Activated CD8-positive, alpha-beta memory T cell treated with anti-CD3 and anti-CD28 coated beads, Interleukin-2, amount 10 ng/mL, durations not matched to agents 7 days and 5 days (primary cell): ENCODE results near the gene ITPR2. TPM values are rescaled to one million over a fixed set of nuclear protein-coding genes. Genes with fewer than 3 reads are reported as not detected.
"Not testable (repeated sequence)": the region's sequence is repeated elsewhere in the genome, so short reads cannot be mapped to it uniquely, and the experiment has no call there.

Experiments
- ATAC-seq: fragments of 150-1000 bp; cut with Tn5 transposase; one replicate; pipeline ENCODE4 v1.10.0; 2021; ENCODE audit warnings: moderate library complexity
- CTCF ChIA-PET: fragments of 350-600 bp; sonication (Branson Sonifier 250); formaldehyde crosslinking; loops from one replicate; lab custom pipeline; 2021; ENCODE audit warnings: antibody characterized with exemption; lab: Charles Lee
- DNase-seq: peaks from one replicate; pipeline ENCODE4 v3.0.0-alpha.2; 2020
- H3K27ac Mint-ChIP-seq: one replicate; pipeline ENCODE4 v1.8.0; 2021; ENCODE audit warnings: mild to moderate bottlenecking, mixed read lengths
- H3K27me3 Mint-ChIP-seq: one replicate; pipeline ENCODE4 v1.8.0; 2021; ENCODE audit warnings: mixed read lengths
- H3K36me3 Mint-ChIP-seq: one replicate; pipeline ENCODE4 v1.8.0; 2021; ENCODE audit warnings: mild to moderate bottlenecking, mixed read lengths
- H3K4me1 Mint-ChIP-seq: one replicate; pipeline ENCODE4 v1.8.0; 2021; ENCODE audit warnings: mixed read lengths
- H3K4me3 Mint-ChIP-seq: one replicate; pipeline ENCODE4 v1.8.0; 2021; ENCODE audit warnings: mild to moderate bottlenecking, moderate library complexity, mixed read lengths
- H3K9me3 Mint-ChIP-seq: one replicate; pipeline ENCODE4 v1.8.0; 2022; ENCODE audit warnings: low read depth, mixed read lengths
- total RNA-seq, 2 experiments: library from RNA; stranded (reverse); gene quantifications; one replicate each; pipeline ENCODE4 v1.2.3, GENCODE V29; 2021

The ITPR2 gene
- total RNA-seq, 2 experiments from 2014 or later: 31.1 to 37.7 TPM

DNA sequence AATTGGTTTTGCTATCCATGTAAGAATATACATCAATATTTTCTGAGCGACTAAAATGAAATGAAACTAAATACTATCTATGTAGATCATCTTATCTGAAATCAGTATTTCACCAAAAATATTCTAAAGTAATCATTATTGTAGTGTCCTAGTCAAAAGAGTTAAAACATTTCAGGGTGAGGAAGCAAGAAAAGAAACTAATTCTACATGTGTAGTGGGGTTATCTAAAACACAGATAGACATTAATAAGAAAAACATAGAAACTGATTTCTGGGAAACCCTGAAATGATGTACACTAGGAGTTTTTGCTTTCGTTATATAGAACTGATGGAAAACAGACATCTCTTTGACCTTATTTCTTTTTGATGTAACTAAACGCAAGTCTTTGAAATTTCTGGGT, 379.7 kb downstream of the ITPR2 start:
- Mint-ChIP-seq H3K27ac (no peak overlapping the region), H3K9me3 (no peaks in the 10 kb centered on the region), H3K4me3 (no peak overlapping the region), H3K4me1 (peaks cover 8% of the 10 kb centered on the region), H3K36me3 (peaks cover 9% of the 10 kb centered on the region), H3K27me3 (no peaks in the 10 kb centered on the region)
- DNase-seq (no peak), ATAC-seq (no peak)
- CTCF ChIA-PET: no interaction called here

GRCh38 chr12:26452511-26452910, 380.5 kb downstream of the ITPR2 start:
- H3K4me3 Mint-ChIP-seq: no peak overlapping the region
- no peaks in the 10 kb centered on the region for H3K27me3 Mint-ChIP-seq
- no peak for DNase-seq
- no peaks in the 10 kb centered on the region for H3K9me3 Mint-ChIP-seq
- H3K36me3 Mint-ChIP-seq: peaks cover 9% of the 10 kb centered on the region
- no peak for ATAC-seq
- H3K27ac Mint-ChIP-seq: no peak overlapping the region
- H3K4me1 Mint-ChIP-seq: peaks cover 8% of the 10 kb centered on the region
- CTCF ChIA-PET: no interaction called here

DNA sequence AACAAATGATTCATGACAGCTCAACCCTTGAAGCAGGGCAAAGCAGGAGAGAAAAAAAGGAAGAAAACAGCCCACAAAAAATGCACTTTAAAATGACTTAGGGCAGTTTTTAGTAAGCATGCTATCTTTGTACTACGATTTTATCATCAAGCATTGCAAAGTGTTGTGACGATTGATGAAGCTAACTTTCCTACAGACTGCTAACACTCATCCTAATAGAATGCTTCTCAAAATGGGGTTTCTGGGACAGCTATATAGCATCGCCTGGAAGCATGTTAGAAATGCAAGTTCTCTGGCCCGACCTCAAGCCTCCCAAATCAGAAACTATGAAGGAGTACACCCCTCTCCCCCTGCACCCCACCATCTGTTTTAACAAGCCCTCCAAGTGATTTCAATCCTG, 381.2 kb downstream of the ITPR2 start:
- H3K4me3 Mint-ChIP-seq: no peak overlapping the region
- CTCF ChIA-PET: no interaction called here

DNA sequence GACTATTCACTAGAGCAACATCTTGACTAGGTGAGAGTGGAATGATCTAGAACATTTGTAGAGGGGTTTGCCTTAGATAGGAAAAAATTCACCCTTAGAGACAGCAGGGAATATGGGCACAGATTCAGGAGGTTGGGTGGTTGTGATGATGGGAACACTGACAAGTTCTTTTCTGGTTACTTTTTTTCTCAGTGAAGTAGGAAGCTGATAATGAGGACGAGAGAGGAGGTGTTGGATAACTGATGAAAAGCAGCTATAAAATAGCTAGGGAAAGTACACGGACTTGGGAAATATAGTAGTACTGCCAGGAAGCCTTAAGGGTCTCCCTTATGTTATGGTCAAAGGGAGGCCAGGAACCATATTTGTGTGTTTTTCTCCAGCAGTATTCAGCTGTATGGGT, 387.1 kb downstream of the ITPR2 start:
- H3K4me1 Mint-ChIP-seq: no peaks in the 10 kb centered on the region
- H3K4me3 Mint-ChIP-seq: no peak overlapping the region
- DNase-seq (no peak), ATAC-seq (no peak)
- no peaks in the 10 kb centered on the region for H3K9me3 Mint-ChIP-seq
- H3K36me3 Mint-ChIP-seq: peaks cover 4% of the 10 kb centered on the region
- CTCF ChIA-PET: interaction anchor here (1.5 kb wide), 1 partner anchor 13 kb away, joined by 3 read pairs; no protein-coding TSS in a partner anchor
- no peaks in the 10 kb centered on the region for H3K27me3 Mint-ChIP-seq
- no peak overlapping the region for H3K27ac Mint-ChIP-seq

More for the DNA sequence above, 381.2 kb downstream of the ITPR2 start:
- H3K27me3 Mint-ChIP-seq: no peaks in the 10 kb centered on the region
- H3K9me3 Mint-ChIP-seq: no peaks in the 10 kb centered on the region
- ATAC-seq: no peak
- no peak for DNase-seq
- no peak overlapping the region for H3K27ac Mint-ChIP-seq
- peaks cover 8% of the 10 kb centered on the region for H3K4me1 Mint-ChIP-seq
- peaks cover 9% of the 10 kb centered on the region for H3K36me3 Mint-ChIP-seq

- Mint-ChIP-seq H3K9me3 (no peaks in the 10 kb centered on the region), H3K27ac (no peak overlapping the region), H3K4me3 (no peak overlapping the region), H3K36me3 (peaks cover 3% of the 10 kb centered on the region), H3K4me1 (no peaks in the 10 kb centered on the region), H3K27me3 (no peaks in the 10 kb centered on the region)
- CTCF ChIA-PET: no interaction called here
- no peak for DNase-seq
- no peak for ATAC-seq
Observed at GRCh38 chr12:26443309-26443708, 389.7 kb downstream of the ITPR2 start.

DNA sequence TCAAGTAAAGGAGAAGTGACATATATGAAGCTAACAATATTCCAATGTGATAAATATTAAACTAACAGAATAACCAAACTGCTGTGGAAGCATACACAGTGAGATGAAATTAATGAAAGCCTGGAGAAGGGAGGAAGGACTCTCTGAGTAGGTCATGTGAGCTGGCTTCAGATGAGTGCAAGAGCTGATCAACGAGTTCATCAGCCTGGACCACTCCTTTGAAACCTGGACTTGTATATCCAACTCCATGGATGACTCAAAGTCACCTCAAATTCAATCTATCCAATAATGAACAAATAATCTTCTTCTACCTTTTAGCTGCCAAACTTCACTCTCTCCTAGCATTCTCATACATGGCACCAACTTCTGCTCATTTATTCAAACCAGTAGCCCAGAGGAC, 391.6 kb downstream of the ITPR2 start:
- Mint-ChIP-seq H3K27ac (no peak overlapping the region), H3K9me3 (no peaks in the 10 kb centered on the region), H3K36me3 (peaks cover 3% of the 10 kb centered on the region), H3K4me3 (no peak overlapping the region), H3K27me3 (no peaks in the 10 kb centered on the region), H3K4me1 (no peaks in the 10 kb centered on the region)
- DNase-seq (no peak), ATAC-seq (no peak)
- CTCF ChIA-PET: no interaction called here

DNA sequence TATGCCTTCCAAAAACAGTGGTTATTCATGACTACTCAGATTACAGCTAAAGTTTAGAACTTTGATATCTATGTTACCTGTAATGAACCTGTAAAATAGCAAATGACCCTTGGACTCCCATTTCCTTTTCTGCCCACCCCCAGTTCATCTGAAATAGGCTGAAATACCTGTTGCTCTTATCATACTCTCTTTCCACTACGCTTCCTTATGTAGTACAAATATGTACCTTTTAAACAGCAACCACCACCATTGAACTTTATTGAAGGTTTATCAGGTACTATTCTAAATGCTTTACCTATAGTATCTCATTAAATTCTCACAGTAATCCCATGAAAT, 398.0 kb downstream of the ITPR2 start:
- DNase-seq (no peak), ATAC-seq (no peak)
- Mint-ChIP-seq H3K4me1 (no peaks in the 10 kb centered on the region), H3K9me3 (no peaks in the 10 kb centered on the region), H3K36me3 (no peaks in the 10 kb centered on the region), H3K27ac (no peak overlapping the region), H3K27me3 (no peaks in the 10 kb centered on the region), H3K4me3 (no peak overlapping the region)
- CTCF ChIA-PET: no interaction called here

DNA sequence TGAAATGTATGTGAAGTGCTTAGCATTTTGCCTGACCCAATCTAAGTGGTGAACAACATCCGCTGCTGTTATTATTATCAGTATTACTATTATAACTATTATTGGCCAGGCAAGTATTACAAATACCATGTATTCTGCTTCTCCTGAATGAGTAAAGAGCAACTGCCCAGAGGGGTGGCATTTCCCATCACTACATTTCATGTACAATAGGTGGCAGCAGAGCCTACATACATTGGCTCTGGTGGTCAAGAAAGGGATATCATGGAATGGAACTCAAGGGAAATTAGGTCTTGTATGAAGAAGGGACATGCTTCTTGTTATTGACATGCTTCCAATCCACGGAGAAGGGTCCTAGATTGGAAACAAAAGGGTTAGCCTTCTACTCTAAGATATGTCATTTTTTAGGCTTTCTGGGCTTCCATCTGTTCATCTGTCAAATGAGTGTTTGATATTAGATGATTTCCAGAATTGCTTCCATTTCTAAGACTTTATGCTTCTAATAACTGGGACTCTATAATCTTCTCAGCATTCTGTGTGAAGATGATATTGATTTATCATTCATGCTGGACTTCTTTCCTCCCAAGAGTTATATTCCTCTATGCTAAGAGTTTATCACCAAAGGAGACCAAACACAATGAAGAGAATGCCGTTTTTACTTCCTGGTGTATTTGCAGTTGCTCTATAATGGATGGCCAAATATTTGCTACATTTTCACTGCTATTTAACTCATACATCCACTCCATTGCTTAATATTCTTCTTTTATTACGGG, 398.5 kb downstream of the ITPR2 start:
- H3K27me3 Mint-ChIP-seq: no peaks in the 10 kb centered on the region
- H3K4me3 Mint-ChIP-seq: no peak overlapping the region
- ATAC-seq: peak; percentile 60
- no peak for DNase-seq
- no peaks in the 10 kb centered on the region for H3K36me3 Mint-ChIP-seq
- H3K27ac Mint-ChIP-seq: no peak overlapping the region
- no peaks in the 10 kb centered on the region for H3K4me1 Mint-ChIP-seq
- H3K9me3 Mint-ChIP-seq: no peaks in the 10 kb centered on the region
- CTCF ChIA-PET: no interaction called here

- CTCF ChIA-PET, ATAC-seq, H3K9me3 Mint-ChIP-seq, H3K4me3 Mint-ChIP-seq, H3K36me3 Mint-ChIP-seq, H3K27ac Mint-ChIP-seq, H3K4me1 Mint-ChIP-seq, DNase-seq, H3K27me3 Mint-ChIP-seq: not testable (repeated sequence)
Observed at GRCh38 chr12:26433701-26434100, 399.3 kb downstream of the ITPR2 start.

DNA sequence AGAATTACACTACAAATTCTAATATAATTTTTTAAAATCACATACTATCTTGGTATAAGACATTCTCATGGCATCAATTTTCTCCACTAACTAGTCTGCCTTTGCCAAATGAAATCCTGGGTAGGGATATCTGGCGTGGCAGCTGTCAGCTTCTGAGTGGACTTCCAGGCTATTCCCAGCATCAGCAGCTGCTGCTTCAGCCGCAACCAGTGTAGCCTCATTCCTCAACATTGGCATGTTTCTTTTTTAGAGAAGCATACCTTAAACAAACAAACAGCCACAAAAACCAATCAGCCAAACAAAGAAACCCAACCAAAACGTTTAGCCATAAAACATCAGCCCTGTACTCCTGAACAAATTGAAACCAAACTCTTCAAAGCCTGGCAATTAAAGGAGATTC, 401.8 kb downstream of the ITPR2 start:
- H3K36me3 Mint-ChIP-seq: no peaks in the 10 kb centered on the region
- H3K4me1 Mint-ChIP-seq: no peaks in the 10 kb centered on the region
- ATAC-seq: no peak
- no peaks in the 10 kb centered on the region for H3K27me3 Mint-ChIP-seq
- no peak overlapping the region for H3K4me3 Mint-ChIP-seq
- H3K9me3 Mint-ChIP-seq: no peaks in the 10 kb centered on the region
- H3K27ac Mint-ChIP-seq: no peak overlapping the region
- no peak for DNase-seq
- CTCF ChIA-PET: no interaction called here

- CTCF ChIA-PET: interaction anchor here (0.9 kb wide), 1 partner anchor 333 kb away, joined by 3 read pairs; no protein-coding TSS in a partner anchor
- not testable (repeated sequence) for H3K9me3 Mint-ChIP-seq, H3K4me3 Mint-ChIP-seq, DNase-seq, H3K27ac Mint-ChIP-seq, ATAC-seq, H3K27me3 Mint-ChIP-seq, H3K36me3 Mint-ChIP-seq, H3K4me1 Mint-ChIP-seq
Observed at GRCh38 chr12:26430596-26430995, 402.4 kb downstream of the ITPR2 start.

DNA sequence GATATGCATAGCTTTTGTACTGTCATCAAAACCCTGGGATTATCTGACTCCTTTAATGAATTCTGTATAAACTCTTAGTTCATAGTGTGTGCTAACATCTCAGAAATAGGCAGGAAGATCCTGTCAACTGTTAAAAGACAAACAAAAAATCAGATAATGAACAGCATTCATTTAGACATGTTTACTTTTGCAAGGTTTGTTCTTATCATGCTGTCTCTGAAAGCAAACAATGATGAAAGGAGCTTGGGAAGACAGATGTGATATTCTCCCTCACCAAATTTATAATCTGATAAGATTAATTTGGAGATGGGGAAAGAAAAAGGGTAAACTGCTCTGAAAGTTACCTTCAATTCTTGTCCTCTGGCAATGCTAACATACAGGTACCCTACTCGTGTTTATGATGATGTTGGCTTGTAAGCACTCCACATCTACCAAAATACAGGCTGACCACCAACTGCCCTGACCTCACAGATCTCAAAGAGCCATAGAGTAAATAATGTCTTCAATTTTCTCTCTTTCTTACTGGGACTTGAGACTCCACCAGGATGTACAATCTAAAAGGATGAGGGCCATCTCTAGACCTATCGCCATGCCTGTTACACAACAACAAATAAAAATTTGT, 403.8 kb downstream of the ITPR2 start:
- CTCF ChIA-PET: interaction anchor here (0.9 kb wide), 1 partner anchor 332 kb away, joined by 3 read pairs; no protein-coding TSS in a partner anchor
- no peak for ATAC-seq

DNA sequence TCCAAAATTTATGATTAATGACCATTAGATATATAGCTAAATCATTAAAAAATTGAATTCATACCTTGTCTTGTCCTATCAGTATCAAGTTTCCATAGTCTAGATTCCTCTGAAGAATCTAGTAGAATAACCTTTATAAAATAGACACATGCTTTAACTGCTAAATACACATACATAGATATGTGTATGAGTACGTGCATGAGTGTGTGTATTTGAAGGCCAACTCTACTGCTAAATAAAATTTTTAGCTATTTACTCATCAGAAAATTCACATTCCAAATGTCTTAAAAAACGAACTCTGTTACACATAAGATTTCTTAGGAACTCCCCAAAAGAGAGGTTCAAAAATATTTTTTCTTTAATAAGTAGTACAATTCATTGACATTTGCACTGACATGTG, 404.6 kb downstream of the ITPR2 start:
- H3K4me3 Mint-ChIP-seq: no peak overlapping the region
- peaks cover 5% of the 10 kb centered on the region for H3K4me1 Mint-ChIP-seq
- peaks cover 1% of the 10 kb centered on the region for H3K36me3 Mint-ChIP-seq
- no peaks in the 10 kb centered on the region for H3K9me3 Mint-ChIP-seq
- no peaks in the 10 kb centered on the region for H3K27me3 Mint-ChIP-seq
- ATAC-seq (no peak), DNase-seq (no peak)
- CTCF ChIA-PET: no interaction called here
- H3K27ac Mint-ChIP-seq: no peak overlapping the region

More for the DNA sequence above, 403.8 kb downstream of the ITPR2 start:
- H3K4me3 Mint-ChIP-seq: no peak overlapping the region
- H3K27me3 Mint-ChIP-seq: no peaks in the 10 kb centered on the region
- no peaks in the 10 kb centered on the region for H3K9me3 Mint-ChIP-seq
- H3K36me3 Mint-ChIP-seq: peaks cover 1% of the 10 kb centered on the region
- peaks cover 5% of the 10 kb centered on the region for H3K4me1 Mint-ChIP-seq
- no peak overlapping the region for H3K27ac Mint-ChIP-seq
- DNase-seq: no peak

- Mint-ChIP-seq H3K36me3 (peaks cover 2% of the 10 kb centered on the region), H3K27ac (no peak overlapping the region), H3K4me3 (no peak overlapping the region), H3K4me1 (peaks cover 10% of the 10 kb centered on the region), H3K9me3 (no peaks in the 10 kb centered on the region), H3K27me3 (no peaks in the 10 kb centered on the region)
- ATAC-seq (no peak), DNase-seq (no peak)
- CTCF ChIA-PET: interaction anchor here (0.6 to 1.0 kb wide), 3 partner anchors 14 to 595 kb away, joined by 3 to 4 read pairs (median 3); no protein-coding TSS in a partner anchor
Observed at GRCh38 chr12:26426652-26427051, 406.3 kb downstream of the ITPR2 start.
